Neural cell (in vitro differentiated cells): ENCODE measurements around the gene KIF16B.

ENCODE experiments used
- CTCF ChIP-seq: fragments of 450-650 bp; IDR thresholded peaks from 2 replicates; pipeline ENCODE4 v1.5.1; 2014; ENCODE audit warnings: antibody characterized with exemption, mild to moderate bottlenecking, moderate library complexity; ENCODE audit not compliant: poor library complexity, severe bottlenecking
- EP300 ChIP-seq: fragments of 450-650 bp; conservative IDR thresholded peaks from 2 replicates; pipeline ENCODE4 v1.6.1; 2014; ENCODE audit warnings: antibody characterized with exemption, mild to moderate bottlenecking, moderate library complexity; ENCODE audit not compliant: poor library complexity, severe bottlenecking
- EZH2 ChIP-seq: fragments of 200-600, 300-800 bp; shearing (Covaris generic), sonication (generic); IDR thresholded peaks from 2 replicates; pipeline ENCODE4 v1.6.1; 2014; ENCODE audit warnings: antibody characterized with exemption, low read length, borderline replicate concordance, mild to moderate bottlenecking; ENCODE audit not compliant: insufficient read depth, poor library complexity, severe bottlenecking
- MXI1 ChIP-seq: fragments of 450-650 bp; conservative IDR thresholded peaks from 2 replicates; pipeline ENCODE4 v1.6.1; 2014; ENCODE audit warnings: antibody characterized with exemption, mild to moderate bottlenecking; ENCODE audit not compliant: poor library complexity, severe bottlenecking
- POLR2AphosphoS5 ChIP-seq: IDR thresholded peaks from 2 replicates; pipeline ENCODE4 v1.6.1; 2012
- RAD21 ChIP-seq: fragments of 450-650 bp; conservative IDR thresholded peaks from 2 replicates; pipeline ENCODE4 v1.6.1; 2014; ENCODE audit warnings: antibody characterized with exemption, mild to moderate bottlenecking, moderate library complexity
- REST ChIP-seq: IDR thresholded peaks from 2 replicates; pipeline ENCODE4 v1.6.1; 2012; ENCODE audit warnings: borderline replicate concordance
- TAF1 ChIP-seq: IDR thresholded peaks from 2 replicates; pipeline ENCODE4 v1.6.1; 2012; ENCODE audit warnings: low read depth

- TF ChIP-seq CTCF (no peak), EP300 (no peak), MXI1 (no peak), POLR2AphosphoS5 (no peak), REST (no peak), TAF1 (no peak), EZH2 (no peak), RAD21 (no peak)
These were observed 177.9 kb downstream of the KIF16B start for GRCh38 chr20:16395366-16395765.
